HAP-1 (cell line): ENCODE data around the gene ZNF438.
"Not testable (repeated sequence)": the region's sequence is repeated elsewhere in the genome, so short reads cannot be mapped to it uniquely, and the experiment has no call there.

Experiments used
- DNase-seq, 2 experiments: peaks; one replicate each; pipeline ENCODE4 v3.0.0-alpha.2; 2016 to 2020; ENCODE audit warnings: low spot score in 2 of 2
- H3K27me3 ChIP-seq: fragments of 250-450 bp; sonication (Bioruptor Pico); 2 replicates; pipeline ENCODE4 v1.5.1; 2020; ENCODE audit warnings: low read depth, mild to moderate bottlenecking, moderate library complexity
- H3K36me3 ChIP-seq: fragments of 250-450 bp; sonication (Bioruptor Pico); replicated peaks from 2 replicates; pipeline ENCODE4 v1.5.1; 2020; ENCODE audit warnings: mild to moderate bottlenecking
- H3K4me1 ChIP-seq: fragments of 250-450 bp; sonication (Bioruptor Pico); 2 replicates; pipeline ENCODE4 v1.5.1; 2020; ENCODE audit warnings: mild to moderate bottlenecking
- H3K4me3 ChIP-seq: fragments of 250-450 bp; sonication (Bioruptor Pico); 2 replicates; pipeline ENCODE4 v1.5.1; 2020; ENCODE audit warnings: mild to moderate bottlenecking, moderate library complexity
- H3K9me3 ChIP-seq: fragments of 250-450 bp; sonication (Bioruptor Pico); 2 replicates; pipeline ENCODE4 v1.5.1; 2020; ENCODE audit warnings: mild to moderate bottlenecking, moderate library complexity
- in situ Hi-C: fragments of 300-500 bp; cut with MboI; formaldehyde crosslinking; loops from 3 replicates; pipeline ENCODE4 v1.14.3; 2020; ENCODE audit warnings: low sequenced_read_pairs, inconsistent platforms, mixed read lengths

The ZNF438 gene

GRCh38 chr10:30813872-30814481, 217.7 kb downstream of the ZNF438 start:
- Histone ChIP-seq H3K4me1 (no peaks in the 10 kb centered on the region), H3K4me3 (no peak overlapping the region), H3K36me3 (no peaks in the 10 kb centered on the region), H3K27me3 (no peaks in the 10 kb centered on the region), H3K9me3 (no peaks in the 10 kb centered on the region)
- in situ Hi-C loops: no loop called here
- no peak for DNase-seq

GRCh38 chr10:30812018-30812851, 219.4 kb downstream of the ZNF438 start:
- Histone ChIP-seq H3K9me3 (no peaks in the 10 kb centered on the region), H3K4me1 (no peaks in the 10 kb centered on the region), H3K4me3 (no peak overlapping the region), H3K36me3 (no peaks in the 10 kb centered on the region), H3K27me3 (no peaks in the 10 kb centered on the region)
- in situ Hi-C loops: no loop called here
- no peak for DNase-seq

GRCh38 chr10:30811276-30812017, 220.2 kb downstream of the ZNF438 start:
- in situ Hi-C loops: no loop called here

GRCh38 chr10:30810416-30810815, 221.2 kb downstream of the ZNF438 start:
- no peak for DNase-seq
- no peak overlapping the region for H3K4me3 ChIP-seq
- no peaks in the 10 kb centered on the region for H3K36me3 ChIP-seq
- no peaks in the 10 kb centered on the region for H3K27me3 ChIP-seq
- in situ Hi-C loops: no loop called here
- no peaks in the 10 kb centered on the region for H3K9me3 ChIP-seq
- H3K4me1 ChIP-seq: no peaks in the 10 kb centered on the region

More at GRCh38 chr10:30811276-30812017, 220.2 kb downstream of the ZNF438 start:
- no peak overlapping the region for H3K4me3 ChIP-seq
- no peaks in the 10 kb centered on the region for H3K4me1 ChIP-seq
- no peaks in the 10 kb centered on the region for H3K9me3 ChIP-seq
- no peak for DNase-seq
- H3K36me3 ChIP-seq: no peaks in the 10 kb centered on the region
- no peaks in the 10 kb centered on the region for H3K27me3 ChIP-seq

- no peak for DNase-seq
- no peak overlapping the region for H3K4me3 ChIP-seq
- in situ Hi-C loops: no loop called here
- no peaks in the 10 kb centered on the region for H3K36me3 ChIP-seq
- no peaks in the 10 kb centered on the region for H3K9me3 ChIP-seq
- no peaks in the 10 kb centered on the region for H3K4me1 ChIP-seq
- H3K27me3 ChIP-seq: no peaks in the 10 kb centered on the region
Measured at GRCh38 chr10:30806850-30807249, 224.8 kb downstream of the ZNF438 start.

- no peak for DNase-seq
- Histone ChIP-seq H3K36me3 (no peaks in the 10 kb centered on the region), H3K4me3 (no peak overlapping the region), H3K27me3 (no peaks in the 10 kb centered on the region), H3K9me3 (no peaks in the 10 kb centered on the region), H3K4me1 (no peaks in the 10 kb centered on the region)
- in situ Hi-C loops: no loop called here
Measured at GRCh38 chr10:30805061-30805460, 226.6 kb downstream of the ZNF438 start.

GRCh38 chr10:30804478-30805055, 227.1 kb downstream of the ZNF438 start:
- H3K9me3 ChIP-seq: no peaks in the 10 kb centered on the region
- H3K27me3 ChIP-seq: no peaks in the 10 kb centered on the region
- in situ Hi-C loops: no loop called here
- no peaks in the 10 kb centered on the region for H3K36me3 ChIP-seq
- no peaks in the 10 kb centered on the region for H3K4me1 ChIP-seq
- H3K4me3 ChIP-seq: no peak overlapping the region
- DNase-seq: no peak

- Histone ChIP-seq H3K4me1 (no peaks in the 10 kb centered on the region), H3K36me3 (no peaks in the 10 kb centered on the region), H3K9me3 (no peaks in the 10 kb centered on the region), H3K4me3 (no peak overlapping the region), H3K27me3 (no peaks in the 10 kb centered on the region)
- no peak for DNase-seq
- in situ Hi-C loops: no loop called here
Measured at GRCh38 chr10:30803892-30804322, 227.8 kb downstream of the ZNF438 start.

- H3K9me3 ChIP-seq: no peaks in the 10 kb centered on the region
- H3K27me3 ChIP-seq: no peaks in the 10 kb centered on the region
- no peaks in the 10 kb centered on the region for H3K4me1 ChIP-seq
- no peak for DNase-seq
- no peak overlapping the region for H3K4me3 ChIP-seq
- in situ Hi-C loops: no loop called here
- H3K36me3 ChIP-seq: no peaks in the 10 kb centered on the region
Measured at GRCh38 chr10:30803058-30803457, 228.6 kb downstream of the ZNF438 start.

- Histone ChIP-seq H3K4me1 (no peaks in the 10 kb centered on the region), H3K4me3 (no peak overlapping the region), H3K27me3 (no peaks in the 10 kb centered on the region), H3K36me3 (no peaks in the 10 kb centered on the region), H3K9me3 (no peaks in the 10 kb centered on the region)
- DNase-seq: no peak
- in situ Hi-C loops: no loop called here
Measured at GRCh38 chr10:30800368-30800767, 231.3 kb downstream of the ZNF438 start.

- Histone ChIP-seq H3K36me3 (no peaks in the 10 kb centered on the region), H3K4me3 (no peak overlapping the region), H3K9me3 (no peaks in the 10 kb centered on the region), H3K27me3 (no peaks in the 10 kb centered on the region), H3K4me1 (no peaks in the 10 kb centered on the region)
- no peak for DNase-seq
- in situ Hi-C loops: no loop called here
Measured at GRCh38 chr10:30798646-30799185, 232.9 kb downstream of the ZNF438 start.

- in situ Hi-C loops: not testable (repeated sequence)
Measured at GRCh38 chr10:30795024-30795423, 236.6 kb downstream of the ZNF438 start.

More at GRCh38 chr10:30795024-30795423, 236.6 kb downstream of the ZNF438 start:
- DNase-seq, H3K4me1 ChIP-seq, H3K9me3 ChIP-seq, H3K4me3 ChIP-seq, H3K36me3 ChIP-seq, H3K27me3 ChIP-seq: not testable (repeated sequence)
